HCT116 (cell line): ENCODE results near the gene COL18A1. TPM values are rescaled to one million over a fixed set of nuclear protein-coding genes. Genes with fewer than 3 reads are reported as not detected.

Experiments
- ATAC-seq: fragments of 200-7000 bp; cut with Tn5 transposase; 2 replicates; pipeline ENCODE4 v1.9.1; 2020; ENCODE audit warnings: mild to moderate bottlenecking, moderate library complexity
- BruUV-seq: library from RNA; stranded (reverse); fragments of 400-500 nt; replicated peaks from 2 replicates; lab custom pipeline; 2021; lab: Mats Ljungman, UMichigan
- CTCF ChIA-PET: fragments of 300-600 bp; sonication (Branson Sonifier 250); formaldehyde crosslinking; loops from one replicate; lab custom pipeline; 2021; ENCODE audit warnings: antibody characterized with exemption; lab: Charles Lee
- POLR2A ChIA-PET: fragments of 300-600, 350-600 bp; sonication (Branson Sonifier 250); formaldehyde crosslinking; loops from one replicate; lab custom pipeline; 2021; ENCODE audit warnings: antibody characterized with exemption; lab: Charles Lee
- RAD21 ChIA-PET, 2 experiments: fragments of 300-600 bp; sonication (Branson Sonifier 250); formaldehyde crosslinking; loops; one replicate each; lab custom pipeline; 2023; ENCODE audit warnings: low total read pairs in 2 of 2; ENCODE audit not compliant: uncharacterized antibody in 2 of 2, unreplicated experiment in 2 of 2, low non-redundant PET in 1 of 2; lab: Charles Lee
- DNase-seq: peaks from one replicate; pipeline ENCODE4 v3.0.0-alpha.2; 2010; ENCODE audit warnings: low read depth, low spot score
- H2AFZ ChIP-seq: fragments of 200-600 bp; shearing (Covaris generic), sonication (generic); 2 replicates; pipeline ENCODE4 v1.6.1; 2017; ENCODE audit warnings: low read depth, mixed run types, mixed read lengths, antibody characterized with exemption, low read length; ENCODE audit not compliant: poor library complexity, severe bottlenecking
- H3K27ac ChIP-seq: 2 replicates; pipeline ENCODE4 v1.5.1; 2012; ENCODE audit warnings: low read depth, low read length
- H3K27me3 ChIP-seq: fragments of 200-600 bp; sonication (generic); 2 replicates; pipeline ENCODE4 v1.6.1; 2016; ENCODE audit warnings: mixed run types, low read length, mixed read lengths; ENCODE audit not compliant: insufficient read depth
- H3K36me3 ChIP-seq, 2 experiments: fragments of 200-500 bp in 1 of 2; fragments of 200-600 bp in 1 of 2; sonication (Bioruptor generic) in 1 of 2; sonication (generic) in 1 of 2; 2 replicates each; pipeline versions ENCODE4 v1.5.1 to v1.6.1; 2014 to 2016; ENCODE audit warnings: low read length in 2 of 2, inconsistent platforms in 1 of 2, mixed read lengths in 1 of 2, mixed run types in 1 of 2; ENCODE audit not compliant: insufficient read depth in 2 of 2, control insufficient read depth in 1 of 2
- H3K4me1 ChIP-seq, 2 experiments: fragments of 200-600 bp in 1 of 2; sonication (generic) in 1 of 2; 2 replicates each; pipeline versions ENCODE4 v1.5.1 to v1.6.1; 2012 to 2017; ENCODE audit warnings: low read length in 2 of 2, inconsistent platforms in 1 of 2, mild to moderate bottlenecking in 1 of 2, mixed read lengths in 1 of 2, mixed run types in 1 of 2, moderate library complexity in 1 of 2; ENCODE audit not compliant: insufficient read depth in 2 of 2, control insufficient read depth in 1 of 2
- H3K4me2 ChIP-seq: fragments of 200-600 bp; sonication (generic); 2 replicates; pipeline ENCODE4 v1.6.1; 2017; ENCODE audit warnings: mixed run types, low read length, mixed read lengths
- H3K4me3 ChIP-seq, 2 experiments: fragments of 200-600 bp in 1 of 2; sonication (generic) in 1 of 2; replicated peaks in 1 of 2; 2 replicates each; pipeline ENCODE4 v1.5.1; 2011 to 2016; ENCODE audit warnings: low read length in 2 of 2, control low read depth in 1 of 2, low read depth in 1 of 2, mild to moderate bottlenecking in 1 of 2, mixed read lengths in 1 of 2, mixed run types in 1 of 2
- H3K79me2 ChIP-seq: fragments of 200-600 bp; sonication (generic); 2 replicates; pipeline ENCODE4 v1.6.1; 2017; ENCODE audit warnings: mild to moderate bottlenecking, mixed run types, low read length, moderate library complexity, mixed read lengths; ENCODE audit not compliant: insufficient read depth
- H3K9ac ChIP-seq: fragments of 200-600 bp; sonication (generic); 2 replicates; pipeline ENCODE4 v1.6.1; 2016; ENCODE audit warnings: low read length, mixed read lengths
- H3K9me2 ChIP-seq: fragments of 200-600 bp; sonication (generic), shearing (Covaris generic); 2 replicates; pipeline ENCODE4 v1.6.1; 2017; ENCODE audit warnings: mixed run types, mild to moderate bottlenecking, moderate library complexity; ENCODE audit not compliant: insufficient read depth
- H3K9me3 ChIP-seq, 2 experiments: fragments of 200-500 bp in 1 of 2; fragments of 200-600 bp in 1 of 2; sonication (Bioruptor generic) in 1 of 2; sonication (generic) in 1 of 2; 2 replicates each; pipeline ENCODE4 v1.6.1; 2014 to 2017; ENCODE audit warnings: low read length in 2 of 2, mixed read lengths in 2 of 2, inconsistent platforms in 1 of 2, low read depth in 1 of 2, mild to moderate bottlenecking in 1 of 2, mixed run types in 1 of 2, moderate library complexity in 1 of 2; ENCODE audit not compliant: control insufficient read depth in 1 of 2, insufficient read depth in 1 of 2
- H4K20me1 ChIP-seq: fragments of 200-600 bp; sonication (generic), shearing (Covaris generic); 2 replicates; pipeline ENCODE4 v1.6.1; 2017; ENCODE audit warnings: mixed run types, mild to moderate bottlenecking, moderate library complexity; ENCODE audit not compliant: insufficient read depth
- EGR1 ChIP-seq: IDR thresholded peaks from 2 replicates; pipeline ENCODE4 v1.6.1; 2012; ENCODE audit warnings: low read depth
- ELF1 ChIP-seq: IDR thresholded peaks from 2 replicates; pipeline ENCODE4 v1.6.1; 2012; ENCODE audit warnings: low read depth, borderline replicate concordance
- EZH2phosphoT487 ChIP-seq: fragments of 200-600 bp; IDR thresholded peaks from 2 replicates; pipeline ENCODE4 v1.6.1; 2018; ENCODE audit warnings: antibody characterized with exemption, borderline replicate concordance
- FOSL1 ChIP-seq: IDR thresholded peaks from 2 replicates; pipeline ENCODE4 v1.6.1; 2012; ENCODE audit warnings: low read depth
- POLR2A ChIP-seq: IDR thresholded peaks from 2 replicates; pipeline ENCODE4 v1.7.0; 2011; ENCODE audit warnings: borderline replicate concordance; ENCODE audit not compliant: insufficient read depth, insufficient read length; ENCODE audit errors: extremely low read depth
- POLR2AphosphoS5 ChIP-seq: IDR thresholded peaks from 2 replicates; pipeline ENCODE4 v1.6.1; 2011; ENCODE audit warnings: mild to moderate bottlenecking, low read depth, low read length, moderate library complexity
- RAD21 ChIP-seq: IDR thresholded peaks from 2 replicates; pipeline ENCODE4 v1.6.1; 2012; ENCODE audit warnings: low read depth, mild to moderate bottlenecking
- SIN3A ChIP-seq: IDR thresholded peaks from 2 replicates; pipeline ENCODE4 v1.6.1; 2012; ENCODE audit warnings: low read depth
- SRF ChIP-seq: IDR thresholded peaks from 2 replicates; pipeline ENCODE4 v1.6.1; 2012; ENCODE audit warnings: low read depth
- ZFX ChIP-seq: fragments of 450-650 bp; IDR thresholded peaks from 2 replicates; pipeline ENCODE4 v1.6.1; 2017
- intact Hi-C: fragments of 100-400 bp; cut with micrococcal nuclease; formaldehyde crosslinking; loops from 2 replicates; pipeline ENCODE4 v1.10.0; 2022
- total RNA-seq: library from RNA; stranded (reverse); gene quantifications from one replicate; pipeline ENCODE4 v1.2.1, GENCODE V29; 2021; ENCODE audit not compliant: unreplicated experiment
- TF ChIP-seq, protein P1 (sequence below), 3 experiments: fragments of 200-600 bp in 1 of 3; sonication (generic) in 1 of 3; IDR thresholded peaks in 2 of 3; conservative IDR thresholded peaks in 1 of 3; 2 replicates each; pipeline ENCODE4 v1.5.1; 2012 to 2017; ENCODE audit warnings: low read depth in 2 of 3, low read length in 2 of 3, antibody characterized with exemption in 1 of 3, borderline replicate concordance in 1 of 3, control low read depth in 1 of 3, mild to moderate bottlenecking in 1 of 3, mixed read lengths in 1 of 3, mixed run types in 1 of 3, moderate library complexity in 1 of 3; ENCODE audit not compliant: insufficient read depth in 1 of 3

The COL18A1 gene
- total RNA-seq, 1 experiment from 2014 or later, result 59.5 TPM

DNA sequence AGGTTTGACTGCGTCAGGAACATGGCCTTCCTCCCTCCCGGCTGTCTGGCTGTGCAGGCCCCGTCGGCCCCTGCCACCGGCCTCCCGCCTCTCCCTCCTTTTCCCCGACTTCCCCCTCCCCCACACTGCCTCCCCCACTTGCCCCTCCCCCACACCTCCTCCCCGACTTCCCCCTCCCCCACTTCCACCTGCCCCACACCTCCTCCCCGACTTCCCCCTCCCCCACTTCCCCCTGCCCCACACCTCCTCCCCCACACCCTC lies 84.7 kb downstream of the COL18A1 start:
- Histone ChIP-seq H3K4me1 (no peaks in the 10 kb centered on the region), H4K20me1 (no peaks in the 10 kb centered on the region), H3K79me2 (no peaks in the 10 kb centered on the region), H3K9me3 (no peaks in the 10 kb centered on the region), H3K27me3 (no peaks in the 10 kb centered on the region), H2AFZ (no peak overlapping the region)
- POLR2A ChIA-PET, result no interaction called here
- RAD21 ChIA-PET, result no interaction called here
- TF ChIP-seq FOSL1, result no peak
- TF ChIP-seq SIN3A, result no peak
- TF ChIP-seq, protein P1, sequence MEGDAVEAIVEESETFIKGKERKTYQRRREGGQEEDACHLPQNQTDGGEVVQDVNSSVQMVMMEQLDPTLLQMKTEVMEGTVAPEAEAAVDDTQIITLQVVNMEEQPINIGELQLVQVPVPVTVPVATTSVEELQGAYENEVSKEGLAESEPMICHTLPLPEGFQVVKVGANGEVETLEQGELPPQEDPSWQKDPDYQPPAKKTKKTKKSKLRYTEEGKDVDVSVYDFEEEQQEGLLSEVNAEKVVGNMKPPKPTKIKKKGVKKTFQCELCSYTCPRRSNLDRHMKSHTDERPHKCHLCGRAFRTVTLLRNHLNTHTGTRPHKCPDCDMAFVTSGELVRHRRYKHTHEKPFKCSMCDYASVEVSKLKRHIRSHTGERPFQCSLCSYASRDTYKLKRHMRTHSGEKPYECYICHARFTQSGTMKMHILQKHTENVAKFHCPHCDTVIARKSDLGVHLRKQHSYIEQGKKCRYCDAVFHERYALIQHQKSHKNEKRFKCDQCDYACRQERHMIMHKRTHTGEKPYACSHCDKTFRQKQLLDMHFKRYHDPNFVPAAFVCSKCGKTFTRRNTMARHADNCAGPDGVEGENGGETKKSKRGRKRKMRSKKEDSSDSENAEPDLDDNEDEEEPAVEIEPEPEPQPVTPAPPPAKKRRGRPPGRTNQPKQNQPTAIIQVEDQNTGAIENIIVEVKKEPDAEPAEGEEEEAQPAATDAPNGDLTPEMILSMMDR (IDR thresholded peaks at IDR 0.05 in 2 of 3, conservative IDR thresholded peaks at IDR 0.05 in 1 of 3; ENCODE audit: borderline replicate concordance in 1 of 3, insufficient read depth in 1 of 3, low read depth in 2 of 3, low read length in 2 of 3), result no peak
- no peak for TF ChIP-seq ELF1
- TF ChIP-seq RAD21, result no peak
- no peak for TF ChIP-seq EZH2phosphoT487
- TF ChIP-seq SRF, result no peak
- no peak for TF ChIP-seq ZFX
- no peak for TF ChIP-seq POLR2A
- no peak for TF ChIP-seq EGR1
- no peak for TF ChIP-seq POLR2AphosphoS5
- TF ChIP-seq, all 23 proteins: peak for 0
- Histone ChIP-seq H3K4me3 (no peak overlapping the region), H3K4me2 (no peak overlapping the region), H3K9me2 (no peaks in the 10 kb centered on the region), H3K27ac (no peak overlapping the region), H3K9ac (no peak overlapping the region), H3K36me3 (no peaks in the 10 kb centered on the region; a peak in 1 of 4 replicates)
- CTCF ChIA-PET, result no interaction called here
- ATAC-seq, result no peak
- no peak for DNase-seq
- no TSS peak for BruUV-seq
- intact Hi-C loops, result no loop called here
